ENCODE measurements around the gene ALOXE3. TPM values are rescaled to one million over a fixed set of nuclear protein-coding genes. Genes with fewer than 3 reads are reported as not detected.

ALOXE3 gene
- total and polyA plus RNA-seq, 2 of the 8 experiments (the other 6 are each of a cell fraction or from before 2014, with no cell fraction given) = 0.26 TPM; not detected in 1

GRCh38 chr17:8152112-8152775, 33.9 kb upstream of the ALOXE3 start, which contains the start of gene PER1 (continued):
- no peak for TF ChIP-seq CBX5 (IDR thresholded peaks at IDR 0.05; ENCODE audit: low read depth, low read length)
- peak in 1 of 2 experiments; percentile 88; a peak in 2 of 3 replicates for TF ChIP-seq POLR2A (IDR thresholded peaks at IDR 0.05; ENCODE audit: control extremely low read depth in 1 of 2, low read depth in 2 of 2, low read length in 2 of 2)
- no peak for TF ChIP-seq ATF3 (IDR thresholded peaks at IDR 0.05; ENCODE audit: insufficient read depth, low read depth, low read length)
- no peak for TF ChIP-seq JUN (IDR thresholded peaks at IDR 0.05; ENCODE audit: low read depth, low read length)
- TF ChIP-seq YY1 (IDR thresholded peaks at IDR 0.05; ENCODE audit: low read depth, low read length) = no peak
- TF ChIP-seq SAP30 (IDR thresholded peaks at IDR 0.05; ENCODE audit: insufficient read depth, insufficient replicate concordance, low read length) = no peak
- no peak for TF ChIP-seq NRF1 (IDR thresholded peaks at IDR 0.05; ENCODE audit: low read depth, low read length)
- TF ChIP-seq RAD21 (IDR thresholded peaks at IDR 0.05 in 1 of 2, conservative IDR thresholded peaks at IDR 0.05 in 1 of 2; ENCODE audit: low read depth in 2 of 2, low read length in 2 of 2) = no peak
- TF ChIP-seq TBP (IDR thresholded peaks at IDR 0.05; ENCODE audit: low read depth, low read length) = peak; percentile 85
- no peak for TF ChIP-seq TEAD4 (IDR thresholded peaks at IDR 0.05; ENCODE audit: low read depth, low read length)
- peak; percentile 91 for TF ChIP-seq TAF1 (IDR thresholded peaks at IDR 0.05; ENCODE audit: low read depth, low read length)
- TF ChIP-seq EP300 (IDR thresholded peaks at IDR 0.05; ENCODE audit: borderline replicate concordance in 1 of 2, low read depth in 2 of 2, low read length in 2 of 2) = no peak
- no peak for TF ChIP-seq ASH2L (IDR thresholded peaks at IDR 0.05; ENCODE audit: low read length)
- TF ChIP-seq BCL11A (IDR thresholded peaks at IDR 0.05; ENCODE audit: low read depth in 2 of 2, low read length in 2 of 2) = no peak
- peak; percentile 56; the same call in 1 of the 2 replicates for TF ChIP-seq PHF8 (conservative IDR thresholded peaks at IDR 0.05; ENCODE audit: low read depth, low read length)
- TF ChIP-seq HDAC6 (IDR thresholded peaks at IDR 0.05; ENCODE audit: low read depth, low read length) = no peak

Data from H1 (cell line).